HG02840 (cell line): ENCODE measurements around the gene SOX10.

ENCODE experiments used
- ATAC-seq: cut with Tn5 transposase; IDR thresholded peaks from one replicate; pipeline ENCODE4 v1.9.1; 2021; ENCODE audit warnings: mild to moderate bottlenecking, moderate library complexity, moderate number of reproducible peaks; ENCODE audit not compliant: unreplicated experiment, low FRiP score

SOX10 gene

DNA sequence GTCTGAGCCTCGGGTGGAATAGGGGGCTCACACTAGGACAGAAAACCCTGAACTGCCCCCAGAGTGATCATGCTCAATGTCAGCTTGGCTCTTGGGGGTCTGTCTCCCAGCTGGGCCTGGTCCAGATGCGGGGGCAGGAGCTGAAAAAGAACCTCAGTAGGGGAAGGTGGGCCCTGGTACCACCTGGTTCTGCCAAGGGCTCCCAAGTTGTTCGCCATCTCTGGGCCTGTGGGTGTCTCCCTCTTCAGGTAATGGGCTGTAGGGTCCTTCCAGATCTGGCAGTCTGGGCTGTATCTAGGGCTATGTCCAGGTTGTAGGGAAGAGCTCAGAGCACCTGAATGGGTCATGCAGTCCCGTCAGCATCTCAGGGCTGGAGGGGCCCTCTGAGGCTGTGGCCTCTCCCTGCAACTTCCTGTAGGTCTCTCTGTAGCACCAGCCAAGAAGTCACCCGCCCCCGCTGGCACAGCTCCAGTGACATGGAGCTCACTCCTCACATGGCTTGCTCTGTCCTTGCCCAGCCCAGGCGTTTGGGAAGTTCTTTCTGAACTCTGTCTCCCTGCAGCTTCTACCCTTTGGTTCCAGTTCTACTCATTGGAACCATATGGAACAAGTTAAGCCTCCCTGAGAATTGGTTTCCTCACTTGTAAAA, 33.0 kb upstream of the SOX10 start:
- no peak for ATAC-seq

- ATAC-seq: no peak
Observed at GRCh38 chr22:38016182-38017151, 32.1 kb upstream of the SOX10 start.

GRCh38 chr22:38014083-38014482, 29.7 kb upstream of the SOX10 start:
- ATAC-seq: no peak

- ATAC-seq: no peak
Observed at GRCh38 chr22:38012604-38013072, 28.3 kb upstream of the SOX10 start.

GRCh38 chr22:38009000-38009806, 24.8 kb upstream of the SOX10 start:
- no peak for ATAC-seq

DNA sequence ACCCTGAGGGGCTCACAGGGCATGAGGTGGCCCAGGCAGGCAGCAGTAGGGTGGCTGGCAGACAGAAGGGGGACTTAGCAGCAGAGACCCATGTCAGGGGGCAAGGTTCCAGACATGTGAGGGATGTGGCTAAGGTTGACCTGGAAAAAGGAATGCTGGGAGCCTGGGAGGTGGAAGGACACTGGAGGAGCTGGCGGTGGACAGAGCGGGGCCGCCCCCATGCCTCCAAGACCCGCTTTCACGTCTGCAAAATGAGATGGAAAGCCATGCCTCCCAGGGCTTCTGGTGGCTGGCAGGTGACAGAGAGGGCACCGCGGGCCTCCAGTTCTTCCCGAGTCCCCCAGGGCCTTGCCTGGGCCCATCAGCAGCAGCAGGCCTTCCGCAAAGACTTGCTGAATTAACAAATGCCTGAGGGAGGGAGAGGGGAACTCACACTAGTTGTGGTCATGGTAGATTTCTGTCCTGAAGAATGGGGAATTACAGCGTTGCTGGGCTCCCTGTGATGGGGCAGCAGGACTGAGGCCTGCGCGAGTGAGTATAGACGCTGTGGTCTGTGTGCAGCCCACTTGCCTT, 23.1 kb upstream of the SOX10 start:
- ATAC-seq: no peak

DNA sequence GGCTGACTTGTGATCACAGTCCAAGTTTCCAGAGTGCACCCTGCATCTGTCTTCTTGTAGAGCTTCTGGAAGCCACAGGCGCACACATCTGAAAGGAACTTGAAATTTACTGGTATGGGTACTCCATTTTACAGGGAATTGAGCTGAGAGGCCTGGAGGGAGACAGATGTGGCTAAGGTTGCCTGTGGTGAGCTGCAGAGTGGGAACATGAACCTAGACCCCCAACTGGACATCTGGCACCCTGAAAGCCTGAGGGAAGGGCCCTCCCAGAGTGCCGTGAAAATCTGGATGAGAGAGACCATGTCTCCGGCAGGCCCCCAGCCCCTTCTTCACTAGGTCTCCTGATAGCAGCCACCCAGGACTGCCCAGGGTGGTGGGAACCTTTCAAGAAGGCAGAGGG, 22.6 kb upstream of the SOX10 start:
- ATAC-seq: no peak

DNA sequence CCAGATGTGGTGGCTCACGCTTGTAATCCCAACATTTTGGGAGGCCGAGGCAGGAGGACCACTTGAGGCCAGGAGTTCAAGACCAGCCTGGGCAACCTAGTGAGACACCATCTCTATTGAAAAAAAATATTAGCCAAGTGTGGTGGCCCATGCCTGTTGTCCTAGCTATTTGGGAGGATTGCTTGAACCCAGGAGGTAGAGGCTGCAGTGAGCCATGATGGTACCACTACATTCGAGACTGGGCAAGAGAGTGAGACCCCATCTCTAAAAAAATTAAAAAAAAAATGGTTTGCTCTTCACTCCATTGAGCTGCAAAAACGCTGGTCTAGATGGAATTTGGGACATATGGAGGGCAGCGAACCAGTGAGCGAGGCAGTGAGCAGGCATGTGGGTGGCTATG, 21.6 kb upstream of the SOX10 start:
- no peak for ATAC-seq

GRCh38 chr22:37999640-38000272, 15.4 kb upstream of the SOX10 start:
- ATAC-seq: no peak

- no peak for ATAC-seq
Observed at GRCh38 chr22:37999236-37999635, 14.9 kb upstream of the SOX10 start.

DNA sequence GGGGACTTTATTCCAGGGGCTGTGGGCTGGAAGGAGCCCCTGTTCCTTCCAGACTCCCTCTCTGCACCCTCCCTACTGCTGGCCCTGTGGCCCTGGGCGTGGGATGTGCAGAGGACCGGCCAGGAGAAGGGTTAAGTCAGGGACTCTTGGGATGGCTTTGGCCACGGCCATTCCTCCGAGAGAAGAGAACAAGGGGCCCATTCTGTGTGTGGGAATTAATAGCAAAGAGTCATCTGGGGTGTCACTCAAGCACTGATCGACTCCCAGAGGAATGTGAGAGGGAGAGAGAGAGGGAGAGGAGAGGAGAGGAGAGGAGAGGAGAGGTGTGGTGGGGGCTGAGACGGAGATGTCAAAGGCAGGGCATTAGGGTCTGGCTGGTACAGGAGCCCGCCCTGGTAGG, 14.2 kb upstream of the SOX10 start:
- ATAC-seq: no peak

DNA sequence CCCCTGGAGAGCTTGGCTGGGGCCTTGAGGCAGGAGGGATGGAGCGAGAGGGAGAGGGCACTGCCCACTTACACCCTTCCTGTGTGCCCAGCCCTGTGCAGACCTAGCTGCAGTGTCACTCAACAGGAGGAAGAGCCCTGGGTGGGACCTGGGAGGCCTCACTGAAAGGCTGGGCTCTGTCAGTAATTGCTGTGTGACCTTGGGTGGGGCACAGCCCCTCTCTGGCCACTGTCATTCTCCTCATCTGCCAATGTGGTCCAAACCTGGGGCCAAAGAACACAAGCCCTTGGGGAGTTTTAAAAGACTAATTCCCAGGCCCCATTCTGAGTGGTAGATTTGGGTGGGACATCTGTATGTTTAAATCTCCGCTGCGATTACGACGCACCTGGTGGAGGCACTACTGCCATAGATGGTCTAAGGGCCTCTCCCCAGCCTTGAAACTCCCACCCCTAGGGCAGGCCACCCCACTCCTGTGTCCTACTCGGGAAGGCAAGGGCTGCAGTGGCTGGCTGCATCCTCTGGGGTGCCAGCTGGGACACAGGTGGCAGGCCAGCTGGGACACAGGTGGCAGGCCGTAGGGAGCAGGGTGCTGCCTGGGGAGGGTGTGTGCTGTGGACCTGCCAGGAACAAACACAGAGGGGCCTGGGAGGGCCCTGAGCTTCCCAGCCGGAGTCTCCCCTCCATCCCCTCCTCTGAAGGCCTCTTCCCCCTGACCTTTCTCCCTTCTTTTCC, 12.3 kb upstream of the SOX10 start:
- no peak for ATAC-seq

DNA sequence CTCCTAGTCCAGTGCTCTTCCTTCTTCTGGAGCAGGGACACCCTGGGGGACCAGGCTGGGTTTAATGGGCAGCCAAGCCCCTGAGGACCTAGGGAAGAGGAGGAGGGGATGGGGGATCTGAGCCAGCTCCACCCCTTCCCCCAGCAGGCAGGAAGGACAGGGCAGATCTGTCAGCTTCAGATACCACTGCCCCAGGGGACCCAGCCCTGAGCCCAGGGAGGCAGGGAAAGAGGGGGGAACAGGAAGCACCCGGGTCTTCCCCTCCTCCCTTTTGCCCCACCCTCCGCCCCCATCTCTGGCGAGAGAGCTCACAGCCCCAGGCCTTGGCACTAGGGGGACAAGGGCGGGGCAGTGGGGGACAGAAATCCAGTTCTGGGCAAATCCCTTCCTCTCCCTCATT, 11.7 kb upstream of the SOX10 start:
- ATAC-seq: no peak

DNA sequence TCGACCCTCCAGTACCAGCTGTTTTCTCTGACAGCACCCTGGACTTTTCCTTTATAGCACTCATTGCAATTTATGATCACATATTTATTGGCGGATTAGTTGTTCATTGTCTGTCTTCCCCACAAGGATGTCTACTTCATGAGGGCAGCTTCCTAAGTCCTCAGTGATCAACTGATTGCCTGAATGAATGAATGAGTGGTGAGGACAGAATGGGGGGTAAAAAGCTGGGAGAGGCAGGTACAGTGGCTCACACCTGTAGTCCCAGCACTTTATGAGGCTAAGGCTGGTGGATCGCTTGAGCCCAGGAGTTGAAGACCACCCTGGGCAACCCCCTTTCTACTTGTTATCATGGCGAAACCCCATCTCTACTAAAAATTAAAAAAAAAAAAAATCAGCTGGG, 11.1 kb upstream of the SOX10 start:
- ATAC-seq: no peak

- ATAC-seq: no peak
Observed at GRCh38 chr22:37994982-37995381, 10.6 kb upstream of the SOX10 start.

- ATAC-seq: no peak
Observed at GRCh38 chr22:37994049-37994448, 9.7 kb upstream of the SOX10 start.

DNA sequence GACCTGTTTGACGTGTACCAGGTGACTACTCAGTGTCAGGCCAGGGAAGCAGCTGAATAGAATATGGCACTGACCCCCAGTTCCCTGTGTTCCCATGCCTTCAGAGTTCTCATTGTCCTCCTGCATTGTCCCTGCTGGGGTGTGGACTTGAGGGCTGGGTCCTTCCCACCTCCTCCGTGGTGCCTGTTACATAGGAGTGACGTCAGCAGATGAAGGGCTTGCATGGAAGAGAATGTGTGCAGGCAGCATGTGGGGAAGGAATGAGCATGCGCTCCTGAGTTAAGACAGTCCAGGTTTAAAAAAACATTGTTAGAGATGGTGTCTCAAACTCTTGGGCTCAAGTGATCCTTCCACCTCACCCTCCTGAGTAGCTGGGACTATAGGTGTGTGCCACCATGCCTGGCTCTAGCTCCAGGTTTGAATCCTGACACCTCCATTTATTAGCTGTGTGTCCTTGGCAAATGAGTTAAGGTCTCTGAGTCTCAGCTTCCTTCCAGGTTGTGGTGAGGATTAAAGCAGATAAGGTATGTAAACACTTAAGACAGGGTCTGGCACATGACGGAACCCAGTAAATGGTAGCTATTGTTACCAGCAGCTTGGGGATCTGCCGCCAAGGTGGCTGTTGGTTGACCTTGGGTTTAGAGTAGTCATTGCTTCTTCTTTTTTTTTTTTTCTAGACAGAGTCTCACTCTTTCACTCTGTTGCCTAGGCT, 7.5 kb upstream of the SOX10 start:
- ATAC-seq: no peak

- no peak for ATAC-seq
Observed at GRCh38 chr22:37990862-37991261, 6.5 kb upstream of the SOX10 start.

GRCh38 chr22:37990301-37990700, 5.9 kb upstream of the SOX10 start:
- ATAC-seq: no peak
